Measurements from ENCODE around the gene CYGB.
"Not testable (repeated sequence)": the region's sequence is repeated elsewhere in the genome, so short reads cannot be mapped to it uniquely, and the experiment has no call there.

CYGB gene

GRCh38 chr17:76538941-76539570 lies 1.5 kb upstream of the CYGB start:
- DNase-seq (ENCODE audit: insufficient read length, low spot score) (no peak), FAIRE-seq (no peak)

- no peak for DNase-seq (ENCODE audit: insufficient read length, low spot score)
- FAIRE-seq, result no peak
Measured at GRCh38 chr17:76538281-76538931, 897 bp upstream of the CYGB start.

GRCh38 chr17:76537288-76537577 lies 276 bp downstream of the CYGB start:
- no peak for DNase-seq (ENCODE audit: insufficient read length, low spot score)
- FAIRE-seq, result no peak

- no peak for DNase-seq (ENCODE audit: insufficient read length, low spot score)
- FAIRE-seq, result no peak
Measured at GRCh38 chr17:76536511-76537287, 810 bp downstream of the CYGB start.

- no peak for FAIRE-seq
- DNase-seq (ENCODE audit: insufficient read length, low spot score), result no peak
Measured at GRCh38 chr17:76535788-76536510, 1.6 kb downstream of the CYGB start.

GRCh38 chr17:76534831-76535732 lies 2.4 kb downstream of the CYGB start:
- DNase-seq (ENCODE audit: insufficient read length, low spot score) (no peak), FAIRE-seq (peak; percentile 49)

- DNase-seq (ENCODE audit: insufficient read length, low spot score); FAIRE-seq: not testable (repeated sequence)
Measured at GRCh38 chr17:76533640-76534359, 3.7 kb downstream of the CYGB start.

- FAIRE-seq, result no peak
- DNase-seq (ENCODE audit: insufficient read length, low spot score), result no peak
Measured at GRCh38 chr17:76532072-76532651, 5.3 kb downstream of the CYGB start.

GRCh38 chr17:76531486-76532038 lies 5.9 kb downstream of the CYGB start:
- no peak for FAIRE-seq
- no peak for DNase-seq (ENCODE audit: insufficient read length, low spot score)

- DNase-seq (ENCODE audit: insufficient read length, low spot score), result no peak
Measured at GRCh38 chr17:76530811-76531485, 6.6 kb downstream of the CYGB start.

GRCh38 chr17:76530095-76530723 lies 7.3 kb downstream of the CYGB start:
- DNase-seq (ENCODE audit: insufficient read length, low spot score) (no peak), FAIRE-seq (peak; percentile 51)

More at GRCh38 chr17:76530811-76531485, 6.6 kb downstream of the CYGB start:
- no peak for FAIRE-seq

- FAIRE-seq, result no peak
- no peak for DNase-seq (ENCODE audit: insufficient read length, low spot score)
Measured at GRCh38 chr17:76529224-76530094, 8.1 kb downstream of the CYGB start.

- FAIRE-seq (no peak), DNase-seq (ENCODE audit: insufficient read length, low spot score) (no peak)
Measured at GRCh38 chr17:76528528-76529223, 8.8 kb downstream of the CYGB start.

- no peak for FAIRE-seq
Measured at GRCh38 chr17:76528156-76528527, 9.4 kb downstream of the CYGB start.

GRCh38 chr17:76527430-76528111 lies 9.9 kb downstream of the CYGB start:
- peak; percentile 81 for FAIRE-seq

More at GRCh38 chr17:76528156-76528527, 9.4 kb downstream of the CYGB start:
- no peak for DNase-seq (ENCODE audit: insufficient read length, low spot score)

GRCh38 chr17:76527016-76527415 lies 10.5 kb downstream of the CYGB start:
- not testable (repeated sequence) for FAIRE-seq; DNase-seq (ENCODE audit: insufficient read length, low spot score)

More at GRCh38 chr17:76527430-76528111, 9.9 kb downstream of the CYGB start:
- peak; percentile 96 for DNase-seq (ENCODE audit: insufficient read length, low spot score)

Data from HTR-8/SVneo (cell line).